Esophagus (tissue), 2 donors: Measurements from ENCODE around the gene NXPH3. TPM values are rescaled to one million over a fixed set of nuclear protein-coding genes. Genes with fewer than 3 reads are reported as not detected.
"Not testable (repeated sequence)": the region's sequence is repeated elsewhere in the genome, so short reads cannot be mapped to it uniquely, and the experiment has no call there.

Experiments
- H3K27ac ChIP-seq, 2 donors: one replicate each; pipeline ENCODE4 v1.5.1; 2013; ENCODE audit warnings: low read depth in 2 of 2, mild to moderate bottlenecking in 2 of 2, inconsistent platforms in 1 of 2, low read length in 1 of 2, moderate library complexity in 1 of 2
- H3K27me3 ChIP-seq, 2 donors: one replicate each; pipeline ENCODE4 v1.6.1; 2013; ENCODE audit warnings: low read length in 2 of 2, control low read depth in 1 of 2, mild to moderate bottlenecking in 1 of 2; ENCODE audit not compliant: insufficient read depth in 2 of 2, control insufficient read depth in 1 of 2
- H3K36me3 ChIP-seq, 2 donors: one replicate each; pipeline ENCODE4 v1.6.1; 2013; ENCODE audit warnings: low read length in 1 of 2; ENCODE audit not compliant: control insufficient read depth in 2 of 2, insufficient read depth in 2 of 2
- H3K4me1 ChIP-seq, 2 donors: one replicate each; pipeline ENCODE4 v1.6.1; 2013; ENCODE audit warnings: low read length in 1 of 2; ENCODE audit not compliant: control insufficient read depth in 2 of 2, insufficient read depth in 2 of 2
- H3K4me3 ChIP-seq, 2 donors: one replicate each; pipeline ENCODE4 v1.5.1; 2013; ENCODE audit warnings: low read length in 2 of 2, mild to moderate bottlenecking in 2 of 2, low read depth in 1 of 2, moderate library complexity in 1 of 2
- H3K9me3 ChIP-seq, 2 donors: one replicate each; pipeline ENCODE4 v1.6.1; 2013; ENCODE audit warnings: mild to moderate bottlenecking in 2 of 2, low read depth in 1 of 2, low read length in 1 of 2, moderate library complexity in 1 of 2; ENCODE audit not compliant: control insufficient read depth in 2 of 2, insufficient read depth in 1 of 2
- WGBS, 2 donors: extraction: QIAGEN DNeasy Blood & Tissue Kit; methylation state at CpG; one replicate each; pipeline ENCODE4 v1.1.7; 2013; 5-methylcytosine and 5-hydroxymethylcytosine counted together
- polyA plus RNA-seq, 2 donors: library from polyadenylated mRNA; stranded (reverse); fragments of 200-250 nt; gene quantifications; one replicate each; pipeline ENCODE4 v1.2.3, GENCODE V29; 2013
- donor health status: healthy with polysubstance abuse.
- donor health status: Bipolar disorder and iron deficiency.

Gene NXPH3
- polyA plus RNA-seq, 2 donors = 0.69 to 2.2 TPM

DNA sequence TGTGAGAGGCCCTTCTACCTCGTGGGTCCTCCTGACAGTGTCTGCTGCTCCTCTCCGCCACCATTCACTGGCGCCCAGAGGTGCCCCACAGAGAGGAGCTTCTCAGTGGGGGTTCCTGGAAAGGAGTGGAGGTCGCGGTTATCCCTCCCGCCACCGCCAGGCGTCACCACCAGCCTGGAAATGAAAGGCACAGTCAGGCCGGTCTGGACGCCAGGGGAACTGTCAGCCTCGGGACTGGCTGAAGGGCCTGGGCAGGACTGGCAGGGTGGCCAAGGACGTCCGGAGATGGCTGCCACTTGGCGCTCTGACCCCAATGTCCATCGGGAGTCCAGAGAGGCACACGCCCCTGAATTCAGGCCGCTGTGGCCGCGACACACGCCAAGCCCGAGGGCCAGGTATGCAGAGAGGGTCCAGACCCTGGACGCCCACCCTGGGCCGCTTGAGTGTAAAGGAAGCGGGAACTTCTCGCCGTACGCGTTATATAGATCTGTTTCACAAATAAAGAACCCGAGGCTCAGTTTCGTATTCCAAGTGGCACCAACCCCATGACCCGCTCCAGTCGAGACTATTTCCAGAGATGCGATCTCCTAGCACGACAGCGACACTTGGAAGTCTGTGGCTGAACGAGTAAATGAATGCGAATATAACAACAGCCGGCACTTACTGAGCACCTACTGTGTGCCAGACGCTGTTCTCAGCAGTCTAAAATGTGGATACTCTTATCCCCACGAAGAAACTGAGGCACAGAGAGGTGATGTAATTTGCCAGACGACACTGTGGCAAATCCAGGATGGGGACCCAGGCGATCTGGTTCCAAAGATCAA is 7.6 kb upstream of the NXPH3 start:
- no peaks in the 10 kb centered on the region for H3K36me3 ChIP-seq
- peaks cover 0 to 10% of the 10 kb centered on the region in 2 donors for H3K4me1 ChIP-seq
- no peaks in the 10 kb centered on the region for H3K9me3 ChIP-seq
- WGBS, 2 donors = 9 to 14% methylated on average over 42 of the region's 42 CpGs
- peak overlapping the region; percentile 32 to 40 for H3K4me3 ChIP-seq
- H3K27ac ChIP-seq = peak overlapping the region; percentile 14 to 40
- H3K27me3 ChIP-seq = no peaks in the 10 kb centered on the region

DNA sequence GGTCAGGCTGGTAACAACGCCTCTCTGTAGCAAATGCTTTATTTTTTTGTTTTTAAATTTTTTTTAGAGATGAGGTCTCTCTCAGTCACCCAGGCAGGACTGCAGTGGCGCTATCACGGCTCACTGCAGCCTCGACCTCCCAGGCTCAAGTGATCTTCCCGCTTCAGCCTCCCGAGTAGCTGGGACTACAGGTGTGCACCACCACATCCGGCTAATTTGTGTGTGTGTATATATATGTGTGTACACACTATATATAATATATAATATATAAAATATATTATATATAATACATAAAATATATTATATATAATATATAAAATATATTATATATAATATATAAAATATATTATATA is 7.0 kb upstream of the NXPH3 start:
- H3K27me3 ChIP-seq, H3K9me3 ChIP-seq, H3K4me1 ChIP-seq, H3K36me3 ChIP-seq, H3K27ac ChIP-seq, H3K4me3 ChIP-seq: not testable (repeated sequence)
- 72 to 80% methylated on average over 7 of the region's 7 CpGs for WGBS, 2 donors

DNA sequence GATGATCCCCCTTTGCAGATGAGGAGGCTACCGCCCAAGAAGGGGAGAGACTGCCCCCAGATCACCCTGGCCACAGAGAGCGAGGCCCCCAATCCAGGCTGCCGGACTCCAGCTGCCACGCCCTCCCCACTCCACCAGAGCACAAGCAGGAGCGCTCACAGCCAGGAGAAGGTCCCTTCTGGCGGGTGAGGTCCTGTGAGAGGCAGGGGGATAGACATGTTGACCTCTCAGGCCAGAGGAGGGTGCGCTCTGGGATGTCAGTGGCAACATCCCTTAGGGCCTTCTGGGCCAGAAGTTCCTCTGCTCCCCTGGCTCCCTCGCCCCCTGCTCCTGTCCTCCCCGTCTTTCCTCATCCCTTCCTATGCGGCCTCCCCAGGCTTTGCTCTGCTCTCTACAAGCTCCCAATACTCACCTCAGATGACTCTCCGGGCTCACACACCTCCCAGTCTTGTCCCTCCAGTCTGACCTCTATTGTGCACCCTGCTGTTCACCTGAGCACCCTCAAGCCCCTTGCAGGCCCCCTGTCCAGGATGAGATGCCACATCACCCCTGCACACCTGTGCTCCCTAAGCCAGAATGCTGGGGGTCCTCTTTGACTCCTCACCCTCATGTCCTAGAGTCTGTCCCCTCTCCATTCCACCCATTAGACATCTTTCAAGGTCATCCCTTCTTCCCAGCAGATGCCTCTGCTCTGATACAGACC is 5.0 kb upstream of the NXPH3 start:
- Histone ChIP-seq H3K4me3 (no peak overlapping the region), H3K36me3 (no peaks in the 10 kb centered on the region), H3K27me3 (no peaks in the 10 kb centered on the region), H3K4me1 (peaks cover 0 to 12% of the 10 kb centered on the region in 2 donors), H3K9me3 (no peaks in the 10 kb centered on the region), H3K27ac (peak overlapping the region in 1 of 2 donors; percentile 26)
- WGBS, 2 donors = 60 to 61% methylated on average over 11 of the region's 11 CpGs

DNA sequence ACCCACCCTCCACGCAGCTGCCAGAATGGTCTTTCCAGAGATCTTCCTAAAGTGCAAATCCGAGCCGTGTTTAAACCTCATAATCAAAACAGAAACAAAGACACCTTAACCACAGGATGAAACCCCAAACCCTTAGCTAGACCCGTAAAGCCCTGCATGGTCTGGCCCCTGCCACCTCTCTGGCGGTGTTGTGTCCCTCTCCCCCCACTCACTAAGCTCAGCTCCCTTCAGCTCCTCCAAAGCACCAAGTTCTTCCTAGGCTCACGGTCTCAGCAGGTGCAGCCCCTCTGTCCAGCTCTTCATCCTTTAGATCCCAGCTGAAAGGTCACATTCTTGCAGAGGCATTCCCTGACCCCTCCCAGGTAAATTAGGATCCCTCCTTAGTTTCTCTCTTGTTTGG is 4.4 kb upstream of the NXPH3 start:
- Histone ChIP-seq H3K9me3 (no peaks in the 10 kb centered on the region), H3K36me3 (no peaks in the 10 kb centered on the region), H3K4me3 (no peak overlapping the region), H3K27ac (no peak overlapping the region), H3K4me1 (peaks cover under 1 to 13% of the 10 kb centered on the region in 2 donors), H3K27me3 (no peaks in the 10 kb centered on the region)
- WGBS, 2 donors = 59 to 63% methylated on average over 6 of the region's 6 CpGs

DNA sequence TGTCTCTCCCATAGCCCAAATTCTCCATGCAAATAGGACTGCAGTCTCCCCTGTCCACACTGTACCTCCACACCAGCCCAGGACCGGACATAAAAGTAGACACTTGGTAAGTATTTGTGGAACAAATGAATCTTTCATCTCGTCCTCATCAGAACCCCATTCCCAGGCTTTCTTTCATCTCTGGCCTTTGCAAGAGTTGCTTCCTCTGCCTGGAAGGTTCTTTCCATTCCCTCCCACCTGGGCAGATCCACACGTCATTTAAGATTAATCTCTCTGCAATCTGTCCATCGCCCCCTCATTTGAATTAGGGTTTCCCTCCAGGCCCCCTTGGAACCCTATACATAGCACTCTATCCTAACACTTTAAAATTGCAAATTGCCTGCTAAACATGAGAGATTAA is 3.9 kb upstream of the NXPH3 start:
- Histone ChIP-seq H3K27me3 (no peaks in the 10 kb centered on the region), H3K27ac (no peak overlapping the region), H3K4me3 (no peak overlapping the region), H3K36me3 (no peaks in the 10 kb centered on the region), H3K4me1 (peaks cover 5 to 15% of the 10 kb centered on the region in 2 donors), H3K9me3 (no peaks in the 10 kb centered on the region)
- 35 to 43% methylated on average over 4 of the region's 4 CpGs for WGBS, 2 donors

DNA sequence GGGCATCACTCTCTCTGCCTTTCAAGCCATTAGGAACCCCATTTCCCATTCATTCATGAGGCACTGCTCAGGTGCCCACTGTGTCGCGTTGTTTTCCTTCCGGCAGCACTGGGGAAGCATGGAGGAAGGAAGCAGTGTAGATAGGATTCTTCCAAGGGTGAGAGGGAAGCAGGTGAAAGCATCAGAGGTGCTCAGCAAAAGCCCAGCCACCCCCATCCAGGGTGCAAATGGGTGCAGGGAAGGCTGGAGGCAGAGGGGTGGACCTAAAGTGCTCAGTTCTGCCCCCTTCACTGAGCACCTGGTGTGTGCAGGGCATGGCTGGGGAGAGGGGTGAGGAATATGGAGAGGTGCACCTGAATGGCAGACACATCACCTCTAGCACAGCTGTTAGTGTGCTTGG is 3.4 kb upstream of the NXPH3 start:
- no peak overlapping the region for H3K4me3 ChIP-seq
- WGBS, 2 donors = 83 to 85% methylated on average over 3 of the region's 3 CpGs
- peaks cover 8 to 19% of the 10 kb centered on the region in 2 donors for H3K4me1 ChIP-seq
- no peaks in the 10 kb centered on the region for H3K36me3 ChIP-seq
- H3K27me3 ChIP-seq = no peaks in the 10 kb centered on the region
- H3K9me3 ChIP-seq = no peaks in the 10 kb centered on the region
- H3K27ac ChIP-seq = no peak overlapping the region

DNA sequence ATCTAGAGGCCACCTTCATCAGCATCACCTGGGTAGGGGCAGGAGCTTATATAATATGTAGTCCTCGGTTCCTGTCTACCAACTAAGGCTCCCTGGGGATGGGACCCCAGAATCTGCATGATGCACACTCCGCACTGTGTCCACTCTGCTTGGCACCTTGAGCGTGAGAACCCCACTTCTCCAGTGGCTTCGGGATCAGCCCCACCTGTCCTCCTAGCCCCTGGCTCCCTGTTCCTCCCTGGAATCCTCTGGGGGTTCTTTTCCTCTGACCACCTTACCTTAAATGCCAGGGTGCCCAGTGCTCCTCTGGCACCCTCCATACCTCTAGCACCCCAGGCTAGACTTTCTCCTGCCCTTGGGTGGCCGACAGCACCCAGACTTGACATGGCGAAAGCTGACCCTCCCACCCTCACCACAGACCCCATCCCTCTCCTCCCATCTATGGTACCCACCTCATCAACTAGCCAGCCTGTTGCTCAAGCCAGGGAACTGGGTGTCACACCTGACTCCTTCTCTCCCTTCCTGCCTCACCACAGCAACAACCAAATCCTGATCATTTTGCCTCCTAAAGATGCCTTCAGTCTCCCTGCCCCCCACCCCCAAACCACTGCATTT is 2.8 kb upstream of the NXPH3 start:
- Histone ChIP-seq H3K36me3 (no peaks in the 10 kb centered on the region), H3K9me3 (no peaks in the 10 kb centered on the region), H3K27me3 (no peaks in the 10 kb centered on the region), H3K4me3 (no peak overlapping the region), H3K27ac (no peak overlapping the region), H3K4me1 (peaks cover 8 to 20% of the 10 kb centered on the region in 2 donors)
- WGBS, 2 donors = 82 to 85% methylated on average over 6 of the region's 6 CpGs

DNA sequence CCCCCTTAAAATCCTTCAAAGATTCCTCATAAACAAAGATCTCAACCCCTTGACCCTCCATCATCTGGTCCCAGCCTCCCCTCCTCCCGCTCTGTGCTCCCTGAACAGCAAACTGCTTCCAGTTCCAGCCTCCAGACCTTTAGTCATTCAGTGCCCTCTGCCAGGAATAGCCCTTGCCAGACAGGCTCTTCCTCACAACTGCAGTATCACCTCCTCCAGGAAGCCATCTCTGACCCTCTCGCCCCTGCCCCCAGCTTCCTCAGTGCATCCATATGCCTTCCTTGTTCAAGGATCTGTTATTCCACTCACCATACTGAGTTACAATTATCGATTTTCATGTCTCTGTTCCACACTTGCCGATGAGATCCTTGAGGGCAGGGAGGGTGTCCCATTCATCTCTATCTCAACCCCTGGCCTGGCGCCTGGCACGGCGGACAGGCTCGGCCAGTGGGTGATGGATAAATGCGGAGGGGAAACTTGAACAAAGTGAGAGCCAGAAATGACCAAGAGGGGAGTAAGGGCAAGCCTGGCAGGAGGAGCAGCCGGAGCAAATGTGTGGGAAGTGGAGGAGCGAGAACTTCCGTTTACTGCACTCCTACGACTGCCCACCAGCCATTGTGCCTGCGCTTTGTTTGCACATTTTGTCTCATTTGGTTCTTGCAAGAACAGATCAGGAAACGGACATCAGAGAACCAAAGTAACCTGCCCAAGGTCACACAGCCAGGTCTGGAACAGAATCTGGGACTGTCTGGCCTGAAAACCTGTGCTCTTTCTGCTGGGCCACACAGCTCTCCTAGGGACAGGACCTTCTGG is 2.0 kb upstream of the NXPH3 start:
- H3K27ac ChIP-seq = peak overlapping the region; percentile 33 to 37
- no peaks in the 10 kb centered on the region for H3K27me3 ChIP-seq
- WGBS, 2 donors = 53 to 57% methylated on average over 15 of the region's 15 CpGs
- H3K4me3 ChIP-seq = no peak overlapping the region
- H3K9me3 ChIP-seq = no peaks in the 10 kb centered on the region
- peaks cover 8 to 15% of the 10 kb centered on the region in 2 donors for H3K4me1 ChIP-seq
- no peaks in the 10 kb centered on the region for H3K36me3 ChIP-seq

DNA sequence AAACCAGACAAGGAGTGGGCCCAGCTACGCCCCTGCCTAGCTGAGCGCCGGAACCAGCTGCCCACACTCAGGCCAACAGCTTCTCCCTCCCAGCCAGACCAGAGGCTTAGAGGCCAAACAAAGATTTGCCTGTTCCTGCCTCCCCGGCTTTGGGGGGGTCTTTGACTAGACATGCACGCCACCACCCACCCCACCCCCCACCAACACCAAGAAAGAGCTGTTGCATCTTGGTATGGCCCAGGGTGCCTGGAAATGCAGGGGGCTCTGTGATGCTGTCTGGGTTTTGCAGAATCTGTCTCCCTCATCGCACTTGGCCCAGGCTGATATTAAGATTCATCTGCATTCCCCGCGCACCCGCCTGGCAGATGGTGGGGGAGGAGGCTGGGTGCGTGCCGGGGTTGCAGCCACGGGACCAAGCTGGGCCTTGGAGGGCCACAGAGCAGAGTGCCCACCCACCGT is 1.3 kb upstream of the NXPH3 start:
- Histone ChIP-seq H3K4me1 (peaks cover 8 to 15% of the 10 kb centered on the region in 2 donors), H3K36me3 (no peaks in the 10 kb centered on the region), H3K4me3 (no peak overlapping the region), H3K9me3 (no peaks in the 10 kb centered on the region), H3K27me3 (no peaks in the 10 kb centered on the region), H3K27ac (peak overlapping the region; percentile 33 to 37)
- 56 to 58% methylated on average over 13 of the region's 13 CpGs for WGBS, 2 donors
